GM23338 (cell line): ENCODE measurements around the gene FZD4. TPM values are rescaled to one million over a fixed set of nuclear protein-coding genes. Genes with fewer than 3 reads are reported as not detected.

Experiments used
- ATAC-seq: fragments of 200-7000 bp; cut with Tn5 transposase; 3 replicates; pipeline ENCODE4 v1.9.1; 2020
- DNase-seq: peaks from one replicate; pipeline ENCODE4 v3.0.0-alpha.2; 2015; ENCODE audit warnings: low spot score
- H2AFZ ChIP-seq: fragments of 200-600 bp; sonication (generic); 2 replicates; pipeline ENCODE4 v1.8.0; 2016; ENCODE audit warnings: antibody characterized with exemption, mild to moderate bottlenecking, moderate library complexity
- H3F3A ChIP-seq: fragments of 200-600 bp; sonication (generic); replicated peaks from 2 replicates; pipeline ENCODE4 v1.8.0; 2017; ENCODE audit warnings: antibody characterized with exemption, mixed run types, low read depth
- H3K27ac ChIP-seq: fragments of 200-600 bp; sonication (generic); 2 replicates; pipeline ENCODE4 v1.6.1; 2016; ENCODE audit warnings: low read depth
- H3K27me3 ChIP-seq: fragments of 200-600 bp; sonication (generic); 2 replicates; pipeline ENCODE4 v1.8.0; 2016; ENCODE audit warnings: mild to moderate bottlenecking, mixed run types, moderate library complexity; ENCODE audit not compliant: insufficient read depth
- H3K36me3 ChIP-seq: fragments of 200-600 bp; sonication (generic); 2 replicates; pipeline ENCODE4 v1.8.0; 2016; ENCODE audit warnings: mild to moderate bottlenecking; ENCODE audit not compliant: insufficient read depth
- H3K4me1 ChIP-seq: fragments of 200-600 bp; sonication (generic); 2 replicates; pipeline ENCODE4 v1.8.0; 2016; ENCODE audit warnings: mild to moderate bottlenecking, moderate library complexity; ENCODE audit not compliant: insufficient read depth
- H3K4me2 ChIP-seq: fragments of 200-600 bp; sonication (generic); 2 replicates; pipeline ENCODE4 v1.7.1; 2017; ENCODE audit warnings: mixed run types
- H3K4me3 ChIP-seq: fragments of 200-600 bp; sonication (generic); 2 replicates; pipeline ENCODE4 v1.6.1; 2016; ENCODE audit warnings: mixed run types
- H3K79me2 ChIP-seq: fragments of 200-600 bp; sonication (generic); replicated peaks from 2 replicates; pipeline ENCODE4 v1.8.0; 2017; ENCODE audit warnings: mild to moderate bottlenecking; ENCODE audit not compliant: insufficient read depth
- H3K9me2 ChIP-seq: fragments of 200-600 bp; sonication (generic); 2 replicates; pipeline ENCODE4 v1.8.0; 2017; ENCODE audit not compliant: insufficient read depth
- H4K20me1 ChIP-seq: fragments of 200-600 bp; sonication (generic); replicated peaks from 2 replicates; pipeline ENCODE4 v1.8.0; 2017; ENCODE audit warnings: mild to moderate bottlenecking; ENCODE audit not compliant: insufficient read depth
- H3K27ac Mint-ChIP-seq: 2 replicates; pipeline ENCODE4 v1.8.0; 2020; ENCODE audit warnings: inconsistent platforms, mild to moderate bottlenecking, moderate library complexity, mixed read lengths
- H3K27me3 Mint-ChIP-seq: 3 replicates; pipeline ENCODE4 v1.8.0; 2022; ENCODE audit warnings: low read depth, mild to moderate bottlenecking, moderate library complexity, mixed read lengths, inconsistent platforms; ENCODE audit not compliant: insufficient read depth, poor library complexity
- H3K36me3 Mint-ChIP-seq: 3 replicates; pipeline ENCODE4 v1.8.0; 2021; ENCODE audit warnings: low read depth, mild to moderate bottlenecking, inconsistent platforms, moderate library complexity, mixed read lengths
- H3K4me1 Mint-ChIP-seq: 3 replicates; pipeline ENCODE4 v1.8.0; 2020; ENCODE audit warnings: mild to moderate bottlenecking, inconsistent platforms, mixed read lengths
- H3K4me3 Mint-ChIP-seq: 3 replicates; pipeline ENCODE4 v1.8.0; 2021; ENCODE audit warnings: moderate library complexity, mild to moderate bottlenecking, inconsistent platforms, mixed read lengths
- H3K9me3 Mint-ChIP-seq: 3 replicates; pipeline ENCODE4 v1.8.0; 2020; ENCODE audit warnings: moderate library complexity, mild to moderate bottlenecking, inconsistent platforms, mixed read lengths
- CREB1 ChIP-seq: fragments of 250-450 bp; sonication (Bioruptor Pico); IDR thresholded peaks from 2 replicates; pipeline ENCODE4 v1.5.0; 2020; ENCODE audit warnings: low read depth, mild to moderate bottlenecking, moderate library complexity
- CTCF ChIP-seq, 2 experiments: fragments of 200-600 bp in 1 of 2; sonication (generic) in 1 of 2; conservative IDR thresholded peaks; 2 replicates each; pipeline versions ENCODE4 v1.5.1 to v1.6.1; 2016 to 2017; ENCODE audit warnings: antibody characterized with exemption in 2 of 2, low read depth in 2 of 2, mild to moderate bottlenecking in 2 of 2, moderate library complexity in 1 of 2
- ETS1 ChIP-seq: IDR thresholded peaks from 2 replicates; pipeline ENCODE4 v1.6.1; 2016; ENCODE audit warnings: antibody characterized with exemption
- EZH2 ChIP-seq: fragments of 200-600 bp; sonication (generic); IDR thresholded peaks from one replicate; pipeline ENCODE4 v1.8.0; 2017; ENCODE audit warnings: antibody characterized with exemption, mild to moderate bottlenecking, low read depth; ENCODE audit not compliant: unreplicated experiment
- EZH2phosphoT487 ChIP-seq: fragments of 200-600 bp; sonication (generic); IDR thresholded peaks from one replicate; pipeline ENCODE4 v1.8.1; 2018; ENCODE audit warnings: antibody characterized with exemption; ENCODE audit not compliant: unreplicated experiment
- JUNB ChIP-seq: IDR thresholded peaks from one replicate; pipeline ENCODE4 v1.6.1; 2016; ENCODE audit warnings: antibody characterized with exemption; ENCODE audit not compliant: unreplicated experiment
- NANOG ChIP-seq: IDR thresholded peaks from 2 replicates; pipeline ENCODE4 v1.6.1; 2016; ENCODE audit warnings: antibody characterized with exemption, borderline replicate concordance
- POLR2AphosphoS5 ChIP-seq: IDR thresholded peaks from 2 replicates; pipeline ENCODE4 v1.6.1; 2016; ENCODE audit warnings: antibody characterized with exemption, low read depth
- REST ChIP-seq: IDR thresholded peaks from one replicate; pipeline ENCODE4 v1.6.1; 2018; ENCODE audit warnings: antibody characterized with exemption; ENCODE audit not compliant: unreplicated experiment
- STAT1 ChIP-seq: IDR thresholded peaks from one replicate; pipeline ENCODE4 v1.6.1; 2016; ENCODE audit warnings: antibody characterized with exemption; ENCODE audit not compliant: unreplicated experiment
- ZNF114 ChIP-seq: fragments of 250-450 bp; sonication (Bioruptor Pico); IDR thresholded peaks from 2 replicates; pipeline ENCODE4 v1.5.0; 2020; ENCODE audit warnings: mild to moderate bottlenecking, moderate library complexity
- ZNF331 ChIP-seq: fragments of 250-450 bp; sonication (Bioruptor Pico); IDR thresholded peaks from 2 replicates; pipeline ENCODE4 v1.5.0; 2020; ENCODE audit warnings: low read depth, mild to moderate bottlenecking, moderate library complexity
- polyA plus RNA-seq: library from polyadenylated mRNA; unstranded; fragments of >200 nt; fragmentation: Nextera tagmentation; extraction: Ambion mirVana; gene quantifications from 2 replicates; pipeline ENCODE4 v1.2.1, GENCODE V29; 2016
- total RNA-seq: library from RNA; depleted of rRNA; stranded (reverse); fragments of >200 nt; shearing (Covaris generic); gene quantifications from 2 replicates; pipeline ENCODE4 v1.2.3, GENCODE V29; 2014

FZD4 gene
- total and polyA plus RNA-seq, 2 experiments from 2014 or later = 1.4 to 8.9 TPM

- Histone ChIP-seq H3K27ac (no peak overlapping the region), H3K36me3 (no peaks in the 10 kb centered on the region), H3K4me1 (peaks cover 29% of the 10 kb centered on the region), H2AFZ (no peak overlapping the region), H3K9me2 (no peaks in the 10 kb centered on the region), H3K4me2 (no peak overlapping the region), H3K27me3 (no peaks in the 10 kb centered on the region), H4K20me1 (no peaks in the 10 kb centered on the region), H3F3A (no peaks in the 10 kb centered on the region), H3K79me2 (no peaks in the 10 kb centered on the region), H3K4me3 (no peak overlapping the region)
- ATAC-seq (no peak), DNase-seq (no peak)
- Mint-ChIP-seq H3K4me1 (peaks cover 40% of the 10 kb centered on the region), H3K36me3 (no peaks in the 10 kb centered on the region), H3K9me3 (no peaks in the 10 kb centered on the region; the same call in 2 of the 3 replicates), H3K27me3 (peaks cover 3% of the 10 kb centered on the region), H3K4me3 (no peak overlapping the region), H3K27ac (no peak overlapping the region)
- TF ChIP-seq NANOG = no peak
- no peak for TF ChIP-seq POLR2AphosphoS5
- TF ChIP-seq ETS1 = no peak
- no peak for TF ChIP-seq EZH2phosphoT487
- no peak for TF ChIP-seq CREB1 (CRISPR knock-in tag)
- no peak for TF ChIP-seq ZNF331 (CRISPR knock-in tag)
- no peak for TF ChIP-seq ZNF114 (CRISPR knock-in tag)
- no peak for TF ChIP-seq CTCF (conservative IDR thresholded peaks at IDR 0.05; ENCODE audit: low read depth in 2 of 2)
- no peak for TF ChIP-seq EZH2
- no peak for TF ChIP-seq JUNB
- no peak for TF ChIP-seq REST
- TF ChIP-seq STAT1 = no peak
These were observed 20.1 kb downstream of the FZD4 start for GRCh38 chr11:86934926-86935579.
